ENCODE results near the gene BAZ2A.
A peak's percentile ranks its signal among the peaks of the same experiment; 100 is the strongest.
"Not testable (repeated sequence)": the region's sequence is repeated elsewhere in the genome, so short reads cannot be mapped to it uniquely, and the experiment has no call there.

BAZ2A gene

GRCh38 chr12:56596815-56597214, 33.3 kb downstream of the BAZ2A start:
- no peak for DNase-seq (ENCODE audit: low spot score)

- DNase-seq (ENCODE audit: low spot score), result peak; percentile 84
These were observed 36.1 kb downstream of the BAZ2A start for GRCh38 chr12:56593909-56594621.

GRCh38 chr12:56591961-56592360, 38.2 kb downstream of the BAZ2A start:
- no peak for DNase-seq (ENCODE audit: low spot score)

- DNase-seq (ENCODE audit: low spot score), result no peak
These were observed 39.0 kb downstream of the BAZ2A start for GRCh38 chr12:56591126-56591525.

GRCh38 chr12:56590237-56590830, 39.8 kb downstream of the BAZ2A start:
- no peak for DNase-seq (ENCODE audit: low spot score)

GRCh38 chr12:56589783-56590182, 40.3 kb downstream of the BAZ2A start:
- no peak for DNase-seq (ENCODE audit: low spot score)

GRCh38 chr12:56585098-56585497, 45.0 kb downstream of the BAZ2A start:
- DNase-seq (ENCODE audit: low spot score), result no peak

- DNase-seq (ENCODE audit: low spot score), result no peak
These were observed 48.5 kb downstream of the BAZ2A start for GRCh38 chr12:56581418-56582145.

GRCh38 chr12:56578983-56579546, 51.1 kb downstream of the BAZ2A start:
- no peak for DNase-seq (ENCODE audit: low spot score)

GRCh38 chr12:56577248-56577647, 52.9 kb downstream of the BAZ2A start:
- DNase-seq (ENCODE audit: low spot score), result not testable (repeated sequence)

GRCh38 chr12:56574210-56574609, 55.9 kb downstream of the BAZ2A start:
- no peak for DNase-seq (ENCODE audit: low spot score)

GRCh38 chr12:56572288-56572687, 57.8 kb downstream of the BAZ2A start:
- no peak for DNase-seq (ENCODE audit: low spot score)

GRCh38 chr12:56571121-56571520, 59.0 kb downstream of the BAZ2A start:
- DNase-seq (ENCODE audit: low spot score), result no peak

GRCh38 chr12:56568146-56568545, 62.0 kb downstream of the BAZ2A start:
- no peak for DNase-seq (ENCODE audit: low spot score)

- peak; percentile 63 for DNase-seq (ENCODE audit: low spot score)
These were observed 64.5 kb downstream of the BAZ2A start for GRCh38 chr12:56565510-56566101.

GRCh38 chr12:56551070-56551469, 79.1 kb downstream of the BAZ2A start:
- DNase-seq (ENCODE audit: low spot score), result no peak

- no peak for DNase-seq (ENCODE audit: low spot score)
These were observed 83.4 kb downstream of the BAZ2A start for GRCh38 chr12:56546680-56547079.

All from AG08396 (cell line).